IMR-90 (cell line): ENCODE measurements around the gene LRRC2. TPM values are rescaled to one million over a fixed set of nuclear protein-coding genes. Genes with fewer than 3 reads are reported as not detected.

ENCODE experiments used
- ATAC-seq: fragments of 200-7000 bp; cut with Tn5 transposase; 2 replicates; pipeline ENCODE4 v1.9.1; 2020; ENCODE audit warnings: low read depth, mild to moderate bottlenecking, moderate library complexity
- BruUV-seq: library from RNA; stranded (reverse); fragments of 400-500 nt; replicated peaks from 2 replicates; lab custom pipeline; 2021; lab: Mats Ljungman, UMichigan
- CTCF ChIA-PET: fragments of 300-600 bp; formaldehyde crosslinking; extraction: SDS; loops from one replicate; lab custom pipeline; 2021; ENCODE audit warnings: antibody characterized with exemption; lab: Yijun Ruan, JAX
- POLR2A ChIA-PET: fragments of 300-600 bp; sonication (Branson Sonifier 250); formaldehyde crosslinking; loops from one replicate; lab custom pipeline; 2022; ENCODE audit warnings: antibody characterized with exemption; ENCODE audit not compliant: unreplicated experiment; lab: Charles Lee
- DNase-seq: peaks from one replicate; pipeline ENCODE4 v3.0.0; 2013
- H2AFZ ChIP-seq: replicated peaks from 2 replicates; pipeline ENCODE3; 2013; ENCODE audit warnings: low read length, mild to moderate bottlenecking; ENCODE audit not compliant: poor library complexity
- H2AK5ac ChIP-seq: 2 replicates; pipeline ENCODE4 v1.6.1; 2013; ENCODE audit warnings: low read depth, low read length, inconsistent platforms
- H2AK9ac ChIP-seq: replicated peaks from 2 replicates; pipeline ENCODE3; 2013; ENCODE audit warnings: mild to moderate bottlenecking, low read depth, low read length, moderate library complexity; ENCODE audit not compliant: poor library complexity
- H2BK120ac ChIP-seq: 2 replicates; pipeline ENCODE4 v1.6.1; 2013; ENCODE audit warnings: low read depth, low read length, inconsistent platforms
- H2BK15ac ChIP-seq: 3 replicates; pipeline ENCODE4 v1.6.1; 2013; ENCODE audit warnings: low read depth, low read length, inconsistent platforms
- H2BK20ac ChIP-seq: 2 replicates; pipeline ENCODE4 v1.6.1; 2013; ENCODE audit warnings: low read depth, mild to moderate bottlenecking, inconsistent platforms, low read length, moderate library complexity
- H2BK5ac ChIP-seq: 2 replicates; pipeline ENCODE4 v1.6.1; 2013; ENCODE audit warnings: mild to moderate bottlenecking, low read depth, low read length, inconsistent platforms; ENCODE audit not compliant: poor library complexity, severe bottlenecking
- H3K14ac ChIP-seq: replicated peaks from 2 replicates; pipeline ENCODE4 v1.6.1; 2013; ENCODE audit warnings: low read depth, low read length, inconsistent platforms
- H3K18ac ChIP-seq: 2 replicates; pipeline ENCODE4 v1.6.1; 2013; ENCODE audit warnings: low read depth, low read length, control low read depth
- H3K23ac ChIP-seq: 2 replicates; pipeline ENCODE4 v1.6.1; 2013; ENCODE audit warnings: low read depth, low read length, inconsistent platforms
- H3K27ac ChIP-seq: 2 replicates; pipeline ENCODE4 v1.5.1; 2013; ENCODE audit warnings: mild to moderate bottlenecking, control low read depth, low read length; ENCODE audit not compliant: insufficient read depth
- H3K27me3 ChIP-seq: 2 replicates; pipeline ENCODE4 v1.6.1; 2013; ENCODE audit warnings: low read length; ENCODE audit not compliant: control insufficient read depth, insufficient read depth
- H3K36me3 ChIP-seq: 2 replicates; pipeline ENCODE4 v1.6.1; 2013; ENCODE audit warnings: low read length, mixed read lengths; ENCODE audit not compliant: control insufficient read depth, insufficient read depth
- H3K4ac ChIP-seq: 2 replicates; pipeline ENCODE4 v1.6.1; 2013; ENCODE audit warnings: low read depth, low read length, inconsistent platforms
- H3K4me1 ChIP-seq: 2 replicates; pipeline ENCODE4 v1.6.1; 2013; ENCODE audit warnings: low read length, mixed read lengths; ENCODE audit not compliant: control insufficient read depth, insufficient read depth
- H3K4me2 ChIP-seq: 2 replicates; pipeline ENCODE4 v1.6.1; 2013; ENCODE audit warnings: low read depth, mild to moderate bottlenecking, control low read depth, low read length, moderate library complexity
- H3K4me3 ChIP-seq: 2 replicates; pipeline ENCODE4 v1.5.1; 2013; ENCODE audit warnings: low read depth, mild to moderate bottlenecking, control low read depth, low read length, moderate library complexity; ENCODE audit not compliant: insufficient read depth
- H3K56ac ChIP-seq: 2 replicates; pipeline ENCODE4 v1.6.1; 2013; ENCODE audit warnings: low read length, inconsistent platforms; ENCODE audit not compliant: insufficient read depth; ENCODE audit errors: extremely low read depth
- H3K79me1 ChIP-seq, 2 experiments: 2 replicates each; pipeline ENCODE4 v1.6.1; 2013; ENCODE audit warnings: low read length in 2 of 2, inconsistent platforms in 1 of 2, low read depth in 1 of 2
- H3K9ac ChIP-seq: 2 replicates; pipeline ENCODE4 v1.6.1; 2013; ENCODE audit warnings: low read depth, low read length, control low read depth
- H3K9me1 ChIP-seq: 2 replicates; pipeline ENCODE4 v1.6.1; 2013; ENCODE audit warnings: low read length, inconsistent platforms; ENCODE audit not compliant: insufficient read depth
- H3K9me3 ChIP-seq: 2 replicates; pipeline ENCODE4 v1.6.1; 2013; ENCODE audit warnings: low read length; ENCODE audit not compliant: control insufficient read depth, insufficient read depth
- H4K20me1 ChIP-seq: 2 replicates; pipeline ENCODE4 v1.6.1; 2013; ENCODE audit warnings: low read length, inconsistent platforms; ENCODE audit not compliant: insufficient read depth
- H4K5ac ChIP-seq: 2 replicates; pipeline ENCODE4 v1.6.1; 2013; ENCODE audit warnings: mild to moderate bottlenecking, low read depth, low read length, control low read depth
- H4K8ac ChIP-seq, 2 experiments: 2 replicates each; pipeline ENCODE4 v1.6.1; 2013; ENCODE audit warnings: low read depth in 2 of 2, low read length in 2 of 2, control low read depth in 1 of 2, inconsistent platforms in 1 of 2
- H4K91ac ChIP-seq: 2 replicates; pipeline ENCODE4 v1.6.1; 2013; ENCODE audit warnings: low read depth, low read length, inconsistent platforms; ENCODE audit not compliant: insufficient read depth
- BHLHE40 ChIP-seq: fragments of 150-350 bp; IDR thresholded peaks from 2 replicates; pipeline ENCODE4 v1.6.1; 2016; ENCODE audit warnings: mild to moderate bottlenecking, low read depth, low read length
- CEBPB ChIP-seq: IDR thresholded peaks from 2 replicates; pipeline ENCODE4 v1.6.1; 2012; ENCODE audit warnings: low read depth, low read length, improper control_type of control experiment
- FOS ChIP-seq: fragments of 150-350 bp; IDR thresholded peaks from 2 replicates; pipeline ENCODE4 v1.6.1; 2016; ENCODE audit warnings: low read depth, low read length
- MXI1 ChIP-seq: IDR thresholded peaks from 2 replicates; pipeline ENCODE4 v1.6.1; 2012; ENCODE audit warnings: low read depth, mild to moderate bottlenecking, low read length, moderate library complexity, borderline replicate concordance
- RAD21 ChIP-seq: IDR thresholded peaks from 2 replicates; pipeline ENCODE4 v1.6.1; 2012; ENCODE audit warnings: low read length, improper control_type of control experiment
- RCOR1 ChIP-seq: IDR thresholded peaks from 2 replicates; pipeline ENCODE4 v1.6.1; 2012; ENCODE audit warnings: mild to moderate bottlenecking, low read length, improper control_type of control experiment; ENCODE audit not compliant: insufficient replicate concordance
- WGBS, 2 experiments: methylation state at CpG; one replicate each; pipeline versions ENCODE4 v1.1.5 to v1.1.7; 2013; ENCODE audit warnings: missing lambda C conversion rate in 2 of 2; ENCODE audit not compliant: insufficient read length in 1 of 2; ENCODE audit errors: extremely low coverage in 2 of 2; 5-methylcytosine and 5-hydroxymethylcytosine counted together
- dilution Hi-C: fragments of 300-500 bp; cut with HindIII; formaldehyde crosslinking; loops from one replicate; pipeline ENCODE4 v1.14.3; 2018; ENCODE audit warnings: low sequenced_read_pairs; ENCODE audit not compliant: unreplicated experiment
- in situ Hi-C: fragments of 300-500 bp; cut with MboI; formaldehyde crosslinking; loops from 3 replicates; pipeline ENCODE4 v1.14.3; 2019; ENCODE audit warnings: low sequenced_read_pairs, inconsistent platforms, mixed read lengths
- intact Hi-C: fragments of 100-400 bp; cut with micrococcal nuclease; formaldehyde crosslinking; loops from 2 replicates; pipeline ENCODE4 v1.10.0; 2022
- polyA plus RNA-seq, 3 experiments: library from polyadenylated mRNA; depleted of rRNA; stranded (reverse); fragments of >200 nt; gene quantifications; 2 replicates each; pipeline ENCODE4 v1.2.3, GENCODE V29; 2012; ENCODE audit warnings: low replicate concordance in 1 of 3
- total RNA-seq: library from RNA; depleted of rRNA; stranded (reverse); fragments of >200 nt; gene quantifications from 2 replicates; pipeline ENCODE4 v1.2.3, GENCODE V29; 2012

Gene LRRC2
- total and polyA plus RNA-seq, 2 of the 4 experiments (the other 2 are of a cell fraction), result 2.9 to 4.1 TPM

- no peaks in the 10 kb centered on the region for H4K20me1 ChIP-seq
- peak overlapping the region; percentile 28 for H3K27ac ChIP-seq
- peak overlapping the region; percentile 99 for H2BK5ac ChIP-seq
- BruUV-seq, result no TSS peak
- peak overlapping the region; percentile 74 to 84 for H4K8ac ChIP-seq
- peaks cover 39% of the 10 kb centered on the region for H3K4me1 ChIP-seq
- peak overlapping the region; percentile 42 for H2AK9ac ChIP-seq
- DNase-seq, result peak; percentile 80
- H3K9ac ChIP-seq, result peak overlapping the region; percentile 39; the same call in 1 of the 2 replicates
- ChIA-PET CTCF (interaction anchor here (1.3 to 2.3 kb wide), 3 partner anchors 11 to 129 kb away, joined by 4 to 6 read pairs (median 6); no protein-coding TSS in a partner anchor), POLR2A (no interaction called here)
- dilution Hi-C loops (no loop called here), in situ Hi-C loops (no loop called here), intact Hi-C loops (no loop called here)
- H3K9me3 ChIP-seq, result no peaks in the 10 kb centered on the region
- no peaks in the 10 kb centered on the region for H3K27me3 ChIP-seq
- H2BK15ac ChIP-seq, result peak overlapping the region; percentile 96
- no peak overlapping the region for H3K4me2 ChIP-seq
- H3K4ac ChIP-seq, result peak overlapping the region; percentile 100
- ATAC-seq, result no peak
- peak overlapping the region; percentile 100 for H2BK20ac ChIP-seq
- H4K5ac ChIP-seq, result peak overlapping the region; percentile 98
- peak overlapping the region; percentile 94 for H2AK5ac ChIP-seq
- peaks cover 0 to 5% of the 10 kb centered on the region in 2 experiments; a peak in 1 of 4 replicates for H3K79me1 ChIP-seq
- no CpG with 5 or more reads among the region's 5 CpGs for WGBS, 2 experiments
- H3K56ac ChIP-seq, result 0 out of 2 replicates have a peak overlapping the region, but pooled peaks have one; percentile 4
- H3K14ac ChIP-seq, result peak overlapping the region; percentile 61
- TF ChIP-seq RAD21 (no peak), FOS (no peak), BHLHE40 (peak; percentile 21; the same call in 1 of the 2 replicates), RCOR1 (no peak), MXI1 (no peak), CEBPB (peak; percentile 45; the same call in 1 of the 2 replicates)
- peak overlapping the region; percentile 46 for H2AFZ ChIP-seq
- no peak overlapping the region for H3K4me3 ChIP-seq
- H4K91ac ChIP-seq, result peak overlapping the region; percentile 100
- peak overlapping the region; percentile 83 for H3K23ac ChIP-seq
- H3K9me1 ChIP-seq, result peaks cover 42% of the 10 kb centered on the region
- no peaks in the 10 kb centered on the region for H3K36me3 ChIP-seq
- H3K18ac ChIP-seq, result peak overlapping the region; percentile 100
- peak overlapping the region; percentile 100 for H2BK120ac ChIP-seq
Observed at GRCh38 chr3:46500656-46501635, 65.2 kb downstream of the LRRC2 start.
